Measurements from ENCODE around the gene NEBL.
A peak's percentile ranks its signal among the peaks of the same experiment; 100 is the strongest.

NEBL gene

DNA sequence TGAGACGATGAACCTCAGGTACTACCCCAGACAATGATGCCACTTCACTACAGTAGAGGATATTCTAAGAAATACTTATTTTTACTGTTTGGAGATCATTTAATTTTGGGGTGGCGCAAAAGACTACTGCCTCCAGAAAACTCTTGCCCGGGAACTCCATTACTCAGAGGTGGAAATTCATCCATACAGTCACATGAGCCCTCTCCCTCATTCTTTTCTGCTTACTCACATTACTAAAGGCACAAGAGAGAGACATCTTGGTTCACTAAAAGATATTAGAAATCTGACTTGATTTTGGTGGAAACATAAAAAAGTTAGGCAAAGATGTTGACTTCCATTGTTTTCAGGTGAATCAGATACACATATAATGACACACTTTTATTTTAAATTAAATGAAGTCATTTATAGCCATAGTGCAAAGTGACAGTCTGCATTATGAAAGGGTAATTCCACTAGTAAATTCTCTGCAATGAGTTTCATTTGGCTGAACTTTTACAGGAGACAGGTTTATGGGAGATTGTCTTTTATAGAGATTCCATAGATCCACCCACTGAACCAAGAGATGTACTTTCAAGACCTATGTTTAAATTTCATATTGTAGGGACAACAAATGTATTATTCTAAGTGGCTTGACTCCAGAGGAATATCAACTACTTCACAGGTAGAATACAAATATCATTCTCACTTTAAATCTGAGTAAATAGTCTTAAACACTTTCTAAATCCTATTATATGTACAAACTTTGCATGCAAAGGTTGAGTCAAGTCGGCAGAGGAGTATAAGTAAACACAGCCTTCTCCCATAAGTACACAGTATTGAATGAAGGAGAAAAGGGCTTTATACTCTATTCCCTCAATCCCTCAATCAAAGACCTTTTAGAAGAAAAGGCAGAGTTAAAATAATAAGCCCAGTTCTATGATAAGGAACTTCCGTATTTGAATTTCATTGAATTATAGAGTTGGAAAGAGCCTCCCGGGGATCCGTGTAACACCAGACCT, 18.8 kb downstream of the NEBL start:
- no peak for DNase-seq
- in situ Hi-C loops (cut with MboI; ENCODE audit: low pct_unique_long_range_greater_than_20kb, low sequenced_read_pairs) = no loop called here

DNA sequence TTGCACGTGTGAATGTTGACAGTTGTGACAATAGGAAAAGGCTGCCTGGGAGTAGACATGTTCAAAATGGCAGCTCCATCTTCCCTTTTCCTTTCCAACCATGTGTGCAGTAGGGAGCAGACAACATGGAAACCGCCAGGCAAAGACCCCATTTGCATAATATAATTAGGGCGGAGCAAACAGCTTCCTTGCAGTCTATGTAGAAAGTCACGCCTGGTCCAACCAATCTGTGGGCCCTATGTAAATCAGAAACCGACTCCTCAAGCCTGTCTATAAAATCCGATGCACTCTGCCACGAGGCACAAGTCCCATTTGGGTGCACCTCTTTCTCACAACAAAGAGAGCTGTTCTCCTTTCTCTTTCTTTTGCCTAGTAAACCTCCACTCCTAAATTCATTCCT, 19.6 kb downstream of the NEBL start:
- DNase-seq = no peak
- in situ Hi-C loops (cut with MboI; ENCODE audit: low pct_unique_long_range_greater_than_20kb, low sequenced_read_pairs) = no loop called here

- in situ Hi-C loops (cut with MboI; ENCODE audit: low pct_unique_long_range_greater_than_20kb, low sequenced_read_pairs) = loop anchor here (25.0 kb wide), 1 partner anchor 388 kb away; no protein-coding TSS in a partner anchor
- DNase-seq = no peak
These were observed 22.9 kb downstream of the NEBL start for GRCh38 chr10:20874261-20874660.

DNA sequence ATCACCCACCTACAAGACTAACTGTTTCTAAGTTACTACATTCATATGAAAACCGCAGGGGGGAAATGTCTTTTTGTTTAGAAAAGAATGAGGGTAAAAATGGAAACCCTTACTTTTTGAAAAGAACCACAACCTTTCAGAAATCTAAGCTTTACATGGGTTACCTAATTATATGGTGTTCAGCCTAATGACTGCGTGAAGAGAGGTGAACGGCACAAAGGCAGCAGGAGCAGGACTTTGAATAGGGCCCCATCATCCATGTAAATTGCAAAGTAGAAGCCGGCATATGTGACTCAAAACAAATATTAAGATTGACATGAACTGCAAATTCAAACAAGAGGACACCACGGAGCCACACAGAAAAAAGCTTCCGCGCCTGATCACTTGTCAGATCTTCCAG, 25.1 kb downstream of the NEBL start:
- no peak for DNase-seq
- in situ Hi-C loops (cut with MboI; ENCODE audit: low pct_unique_long_range_greater_than_20kb, low sequenced_read_pairs) = loop anchor here (25.0 kb wide), 1 partner anchor 390 kb away; no protein-coding TSS in a partner anchor

GRCh38 chr10:20870834-20871233, 26.3 kb downstream of the NEBL start:
- no peak for DNase-seq
- in situ Hi-C loops (cut with MboI; ENCODE audit: low pct_unique_long_range_greater_than_20kb, low sequenced_read_pairs) = loop anchor here (25.0 kb wide), 1 partner anchor 391 kb away; no protein-coding TSS in a partner anchor

DNA sequence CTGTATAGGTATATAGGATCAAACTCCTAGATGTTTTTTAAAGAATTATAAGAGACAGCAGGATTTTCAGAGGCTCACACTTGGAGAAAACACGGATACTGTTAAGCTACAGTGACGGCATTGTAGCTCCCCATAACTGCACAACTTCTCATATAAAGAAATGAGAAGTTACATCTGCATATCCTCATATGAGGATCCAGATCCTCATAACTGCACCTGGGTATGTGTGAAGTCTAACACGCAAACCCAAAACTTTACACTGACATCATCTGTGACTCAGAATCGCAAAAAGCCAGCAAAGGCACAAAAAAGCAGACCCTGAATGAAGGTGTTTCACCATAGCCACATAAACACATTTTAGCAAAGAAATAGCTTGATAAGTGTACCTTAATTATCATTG, 34.1 kb downstream of the NEBL start:
- in situ Hi-C loops (cut with MboI; ENCODE audit: low pct_unique_long_range_greater_than_20kb, low sequenced_read_pairs) = loop anchor here (25.0 kb wide), 1 partner anchor 399 kb away; no protein-coding TSS in a partner anchor
- no peak for DNase-seq

DNA sequence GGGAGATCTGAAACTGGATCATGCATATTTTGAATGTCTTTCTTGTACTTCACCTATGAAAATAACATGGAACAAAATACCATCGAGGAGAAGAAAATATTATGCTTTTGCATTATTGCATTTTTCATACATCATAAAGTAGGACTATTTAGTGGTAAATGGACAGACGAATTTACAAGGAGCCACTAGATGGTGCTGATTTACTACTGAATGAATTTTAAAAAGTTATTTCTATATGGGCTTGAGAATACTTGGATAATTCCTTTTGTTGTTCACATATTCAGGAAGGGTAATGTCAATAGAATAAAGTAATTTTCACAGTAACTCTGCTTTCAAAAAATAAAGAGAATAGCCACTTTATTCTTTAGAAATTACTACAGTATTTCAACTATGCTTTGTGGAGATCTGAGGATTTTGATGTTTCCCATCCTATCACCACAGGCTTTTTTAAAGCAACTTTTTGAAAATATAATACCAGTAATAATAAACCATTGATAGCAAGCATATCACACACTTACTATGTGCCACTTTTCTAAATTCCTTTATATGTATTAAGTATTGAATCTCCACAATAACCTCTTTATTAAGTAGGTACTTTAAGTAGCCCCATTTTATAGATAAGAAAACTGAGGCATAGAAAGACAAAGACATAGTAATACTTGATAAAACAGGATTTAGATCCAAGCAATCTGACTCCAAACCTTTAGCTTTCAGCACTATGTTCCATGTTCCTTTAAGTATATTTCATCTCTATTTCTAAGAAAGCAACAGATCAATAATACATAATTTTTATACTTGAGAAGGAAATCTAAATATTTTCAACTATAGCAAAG, 38.6 kb downstream of the NEBL start:
- in situ Hi-C loops (cut with MboI; ENCODE audit: low pct_unique_long_range_greater_than_20kb, low sequenced_read_pairs) = loop anchor here (25.0 kb wide), 1 partner anchor 404 kb away; no protein-coding TSS in a partner anchor
- DNase-seq = peak; percentile 26

DNA sequence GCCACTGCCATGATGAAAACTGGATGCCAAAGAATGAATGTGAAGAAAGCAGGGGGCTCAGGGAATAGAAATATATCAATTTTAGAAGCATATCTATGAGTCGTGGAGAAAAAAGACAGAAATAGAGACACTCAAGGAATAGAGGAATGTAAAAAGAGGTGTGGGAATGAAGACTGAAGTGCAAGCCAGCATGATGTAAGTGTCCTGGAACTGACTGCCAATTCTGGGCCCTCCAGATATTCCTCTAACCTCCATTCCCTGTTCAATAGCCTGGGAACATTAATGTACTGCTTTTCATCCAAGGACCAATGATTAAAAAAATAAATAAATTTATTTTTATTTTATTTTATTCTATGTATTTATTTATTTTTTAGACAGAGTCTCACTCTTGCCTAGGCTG, 40.6 kb downstream of the NEBL start:
- no peak for DNase-seq
- in situ Hi-C loops (cut with MboI; ENCODE audit: low pct_unique_long_range_greater_than_20kb, low sequenced_read_pairs) = loop anchor here (25.0 kb wide), 1 partner anchor 406 kb away; no protein-coding TSS in a partner anchor

DNA sequence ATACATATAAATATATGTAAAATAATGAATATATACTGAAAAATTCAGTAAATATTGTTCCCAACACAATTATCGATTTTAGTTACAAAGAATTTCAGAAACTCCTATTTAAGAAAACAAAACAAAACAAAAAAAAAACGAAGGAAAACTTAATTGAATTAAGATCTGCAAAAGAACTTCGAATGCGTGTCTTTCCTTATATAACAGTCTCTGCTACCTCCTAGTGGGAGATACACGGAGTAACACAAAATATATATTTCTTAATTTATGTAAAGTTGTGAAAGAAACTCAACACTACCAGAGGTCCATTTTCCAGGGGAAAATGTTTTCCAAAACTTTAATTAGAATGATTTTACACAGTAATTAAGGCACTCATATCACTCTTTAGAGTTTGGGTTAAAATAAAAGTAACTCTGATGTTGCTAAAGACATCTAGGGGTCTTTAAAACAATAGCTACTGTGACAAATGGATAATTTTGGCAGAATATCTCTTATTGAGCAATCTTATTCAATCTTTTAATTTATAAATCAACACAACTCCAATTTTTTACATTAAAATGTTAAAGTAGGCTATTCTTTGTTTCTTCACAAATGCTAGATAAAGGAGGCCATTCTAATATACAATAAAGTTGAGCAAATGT, 41.6 kb downstream of the NEBL start:
- DNase-seq = peak; percentile 20
- in situ Hi-C loops (cut with MboI; ENCODE audit: low pct_unique_long_range_greater_than_20kb, low sequenced_read_pairs) = loop anchor here (25.0 kb wide), 1 partner anchor 407 kb away; no protein-coding TSS in a partner anchor

- in situ Hi-C loops (cut with MboI; ENCODE audit: low pct_unique_long_range_greater_than_20kb, low sequenced_read_pairs) = loop anchor here (25.0 kb wide), 1 partner anchor 409 kb away; no protein-coding TSS in a partner anchor
- no peak for DNase-seq
These were observed 43.8 kb downstream of the NEBL start for GRCh38 chr10:20853276-20853675.

DNA sequence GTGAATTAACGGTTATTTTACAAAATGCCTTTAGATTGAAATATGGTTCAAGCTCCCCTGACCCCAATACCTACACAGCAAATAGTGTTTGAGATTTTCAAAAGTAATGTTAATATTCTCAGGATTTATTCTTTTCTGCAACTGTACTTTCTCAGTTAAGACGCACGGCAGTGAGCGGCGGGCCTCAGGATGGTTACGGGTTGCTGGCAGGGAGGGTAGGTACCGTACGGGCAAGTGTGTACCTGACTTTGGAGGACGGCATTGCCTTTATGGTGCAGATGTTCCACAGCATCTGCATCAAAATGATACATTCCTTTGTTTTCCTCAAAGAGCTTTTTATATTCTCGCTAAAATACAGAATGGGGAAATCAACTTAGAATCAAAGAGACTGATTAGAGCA, 44.8 kb downstream of the NEBL start:
- in situ Hi-C loops (cut with MboI; ENCODE audit: low pct_unique_long_range_greater_than_20kb, low sequenced_read_pairs) = loop anchor here (25.0 kb wide), 1 partner anchor 410 kb away; no protein-coding TSS in a partner anchor
- DNase-seq = no peak

DNA sequence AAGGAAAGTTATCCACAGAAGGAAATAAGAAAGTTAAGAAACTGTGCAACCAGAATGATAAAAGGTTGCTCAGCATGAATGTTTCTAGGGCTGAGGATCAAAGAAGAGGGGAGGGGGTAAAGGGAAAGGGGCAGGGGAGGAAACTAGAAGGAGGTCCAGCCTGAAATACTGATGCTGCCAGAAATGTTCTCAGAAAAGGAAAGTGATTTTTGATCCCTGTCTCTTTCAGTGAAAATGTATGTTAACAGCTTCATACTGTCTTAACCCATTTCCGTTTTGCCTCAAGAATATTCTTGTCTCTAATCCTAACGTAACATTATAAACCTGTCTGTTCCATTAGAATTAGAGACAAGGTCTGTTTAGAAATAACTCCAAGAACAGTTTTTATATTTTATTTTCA, 49.6 kb downstream of the NEBL start:
- in situ Hi-C loops (cut with MboI; ENCODE audit: low pct_unique_long_range_greater_than_20kb, low sequenced_read_pairs) = no loop called here
- no peak for DNase-seq

- no peak for DNase-seq
- in situ Hi-C loops (cut with MboI; ENCODE audit: low pct_unique_long_range_greater_than_20kb, low sequenced_read_pairs) = no loop called here
These were observed 50.8 kb downstream of the NEBL start for GRCh38 chr10:20846263-20846662.

DNA sequence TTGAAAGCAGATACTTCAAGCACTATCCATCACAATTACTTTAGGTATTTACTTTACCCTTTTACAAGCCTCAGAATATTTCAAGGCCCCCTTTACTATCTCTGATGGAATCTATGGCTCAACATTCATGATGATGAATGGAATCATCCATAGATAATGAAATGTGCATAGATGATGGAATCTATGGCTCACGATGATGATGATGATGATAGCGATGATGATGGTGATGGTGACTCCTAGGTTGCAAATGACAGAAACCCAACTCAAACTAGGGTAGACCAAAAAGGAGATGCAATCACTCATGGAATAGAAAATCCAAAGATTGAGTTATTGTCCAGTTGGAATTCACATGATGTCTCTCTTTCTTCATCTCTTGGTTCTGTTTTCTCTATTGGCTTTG, 55.7 kb downstream of the NEBL start:
- no peak for DNase-seq
- in situ Hi-C loops (cut with MboI; ENCODE audit: low pct_unique_long_range_greater_than_20kb, low sequenced_read_pairs) = no loop called here

- in situ Hi-C loops (cut with MboI; ENCODE audit: low pct_unique_long_range_greater_than_20kb, low sequenced_read_pairs) = no loop called here
These were observed 57.2 kb downstream of the NEBL start for GRCh38 chr10:20839910-20840309.

GRCh38 chr10:20839141-20839540, 58.0 kb downstream of the NEBL start:
- DNase-seq = no peak
- in situ Hi-C loops (cut with MboI; ENCODE audit: low pct_unique_long_range_greater_than_20kb, low sequenced_read_pairs) = no loop called here

More at GRCh38 chr10:20839910-20840309, 57.2 kb downstream of the NEBL start:
- DNase-seq = no peak

GRCh38 chr10:20836401-20836800, 60.7 kb downstream of the NEBL start:
- no peak for DNase-seq
- in situ Hi-C loops (cut with MboI; ENCODE audit: low pct_unique_long_range_greater_than_20kb, low sequenced_read_pairs) = no loop called here

DNA sequence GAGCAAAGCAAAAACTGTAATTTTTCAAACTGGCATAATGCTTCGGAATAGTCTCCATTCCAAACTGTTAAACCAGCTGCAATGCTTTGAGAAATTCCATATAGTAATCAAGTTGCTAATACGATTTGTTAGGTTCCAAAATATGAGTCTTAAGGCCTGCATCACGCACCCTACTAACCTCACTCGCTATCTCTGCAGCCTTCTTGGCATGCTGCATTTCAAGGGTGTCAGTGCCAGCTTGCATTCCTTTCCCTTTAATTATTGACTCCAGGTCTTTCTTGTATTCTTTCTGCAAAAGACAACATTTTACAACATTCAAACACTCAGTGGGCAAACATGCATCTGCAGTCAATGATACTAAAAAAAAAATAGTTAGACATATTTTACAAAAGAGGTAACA, 61.8 kb downstream of the NEBL start:
- in situ Hi-C loops (cut with MboI; ENCODE audit: low pct_unique_long_range_greater_than_20kb, low sequenced_read_pairs) = no loop called here
- no peak for DNase-seq

GRCh38 chr10:20834825-20835224, 62.3 kb downstream of the NEBL start:
- DNase-seq = no peak
- in situ Hi-C loops (cut with MboI; ENCODE audit: low pct_unique_long_range_greater_than_20kb, low sequenced_read_pairs) = no loop called here

Data from KBM-7 (cell line).